Measurements from ENCODE around the gene RNF227.

RNF227 gene

DNA sequence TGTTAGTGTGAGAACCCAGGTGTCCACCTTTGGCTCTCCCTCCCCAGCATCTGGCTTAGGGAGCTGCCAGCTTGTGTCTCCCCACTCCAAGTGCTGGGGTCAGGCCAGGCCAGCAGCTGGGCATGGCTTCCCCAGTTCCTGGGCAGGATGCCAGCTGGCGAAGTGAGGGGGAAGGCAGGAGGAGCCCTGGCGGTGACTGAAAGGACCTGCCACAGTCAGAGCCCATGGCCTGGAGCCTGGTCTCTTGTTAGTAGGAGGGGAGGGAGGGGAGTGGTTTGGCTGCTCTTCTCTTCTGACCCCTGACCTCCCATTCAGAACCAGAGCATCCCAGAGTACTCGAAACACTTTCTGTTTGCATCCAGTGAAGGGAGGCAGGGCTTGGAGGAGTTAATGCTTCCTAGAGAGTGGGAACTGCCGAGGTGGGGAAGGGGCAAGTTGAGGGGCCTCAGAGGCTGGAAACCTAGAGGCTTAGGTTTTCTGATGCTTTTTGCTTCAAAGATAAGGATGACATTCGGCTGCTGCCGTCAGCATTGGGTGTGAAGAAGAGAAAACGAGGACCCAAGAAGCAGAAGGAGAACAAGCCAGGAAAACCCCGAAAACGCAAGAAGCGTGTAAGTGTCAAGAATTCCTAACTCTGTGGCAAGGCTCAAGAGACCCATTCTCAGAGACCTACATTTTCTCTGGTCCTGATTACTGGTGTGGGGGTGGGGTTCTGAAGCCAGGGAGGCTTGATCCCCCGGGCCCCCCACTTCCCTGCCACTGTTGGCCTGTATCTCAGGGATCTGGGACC is 26.7 kb downstream of the RNF227 start:
- no peaks in the 10 kb centered on the region for H3K36me3 ChIP-seq (ENCODE audit: insufficient read depth)
- H4K20me1 ChIP-seq (ENCODE audit: insufficient read depth), result no peaks in the 10 kb centered on the region
- H3K9ac ChIP-seq, result no peak overlapping the region
- H3K27me3 ChIP-seq (ENCODE audit: insufficient read depth, low read depth), result no peaks in the 10 kb centered on the region
- TF ChIP-seq, protein P1, sequence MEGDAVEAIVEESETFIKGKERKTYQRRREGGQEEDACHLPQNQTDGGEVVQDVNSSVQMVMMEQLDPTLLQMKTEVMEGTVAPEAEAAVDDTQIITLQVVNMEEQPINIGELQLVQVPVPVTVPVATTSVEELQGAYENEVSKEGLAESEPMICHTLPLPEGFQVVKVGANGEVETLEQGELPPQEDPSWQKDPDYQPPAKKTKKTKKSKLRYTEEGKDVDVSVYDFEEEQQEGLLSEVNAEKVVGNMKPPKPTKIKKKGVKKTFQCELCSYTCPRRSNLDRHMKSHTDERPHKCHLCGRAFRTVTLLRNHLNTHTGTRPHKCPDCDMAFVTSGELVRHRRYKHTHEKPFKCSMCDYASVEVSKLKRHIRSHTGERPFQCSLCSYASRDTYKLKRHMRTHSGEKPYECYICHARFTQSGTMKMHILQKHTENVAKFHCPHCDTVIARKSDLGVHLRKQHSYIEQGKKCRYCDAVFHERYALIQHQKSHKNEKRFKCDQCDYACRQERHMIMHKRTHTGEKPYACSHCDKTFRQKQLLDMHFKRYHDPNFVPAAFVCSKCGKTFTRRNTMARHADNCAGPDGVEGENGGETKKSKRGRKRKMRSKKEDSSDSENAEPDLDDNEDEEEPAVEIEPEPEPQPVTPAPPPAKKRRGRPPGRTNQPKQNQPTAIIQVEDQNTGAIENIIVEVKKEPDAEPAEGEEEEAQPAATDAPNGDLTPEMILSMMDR (conservative IDR thresholded peaks at IDR 0.05; ENCODE audit: low read depth, low read length), result no peak
- H3K4me1 ChIP-seq (ENCODE audit: low read depth, poor library complexity, severe bottlenecking), result peaks cover 3% of the 10 kb centered on the region
- no peak overlapping the region for H3K27ac ChIP-seq
- H2AFZ ChIP-seq (ENCODE audit: low read depth), result no peak overlapping the region
- no peak overlapping the region for H3K4me3 ChIP-seq (IDR thresholded peaks at IDR 0.05; ENCODE audit: insufficient read depth, low read depth, low read length)
- no peaks in the 10 kb centered on the region for H3K79me2 ChIP-seq (ENCODE audit: insufficient read depth, low read depth)
- no peak overlapping the region for H3K4me2 ChIP-seq

DNA sequence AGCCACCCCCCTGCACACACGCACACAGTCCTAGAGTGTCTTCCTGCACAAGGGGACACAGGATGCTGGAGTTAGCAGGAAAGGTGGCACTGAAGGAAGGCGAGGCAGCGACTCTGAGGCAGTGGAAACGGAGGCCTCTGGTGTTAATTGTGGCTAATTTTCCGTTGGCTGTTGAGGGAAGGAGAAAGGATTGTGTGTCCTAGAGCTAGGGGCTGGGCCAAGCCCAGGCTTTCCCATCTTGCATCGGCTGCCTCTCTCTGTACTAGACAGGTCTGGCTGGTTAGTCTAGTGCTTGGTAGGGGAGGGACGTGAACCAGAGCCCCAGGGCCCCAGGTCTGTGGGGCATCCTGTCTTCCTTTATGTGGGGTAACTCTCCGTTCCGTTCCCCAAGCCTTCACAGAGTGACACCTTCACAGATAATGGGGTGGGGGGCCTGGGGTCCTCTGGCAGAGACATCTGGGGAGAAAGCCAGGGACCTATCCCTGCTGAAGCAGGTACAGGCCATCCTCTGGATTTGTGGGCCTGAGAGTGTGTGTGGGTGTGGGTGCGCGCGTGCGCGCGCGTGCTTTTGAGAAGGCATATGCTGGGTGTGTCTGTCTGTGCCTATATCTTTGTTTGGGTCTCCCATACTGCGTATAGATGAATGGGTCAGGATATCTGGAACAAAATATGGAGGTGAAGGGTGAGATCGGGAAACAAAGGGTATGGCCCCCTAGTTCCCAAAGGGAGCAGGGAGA is 27.7 kb downstream of the RNF227 start, which contains the start of gene CHD3:
Gene CHD3, plus strand, starts transcription at position 606 of the 737 bp plus-strand sequence. CDS start 212 bp downstream, outside the sequence.
- peaks cover 3% of the 10 kb centered on the region for H3K4me1 ChIP-seq (ENCODE audit: low read depth, poor library complexity, severe bottlenecking)
- no peak within 1 kb of the TSS for H2AFZ ChIP-seq (ENCODE audit: low read depth)
- no peak within 1 kb of the TSS for H3K9ac ChIP-seq
- no peaks in the 10 kb centered on the region for H4K20me1 ChIP-seq (ENCODE audit: insufficient read depth)
- no peak within 1 kb of the TSS for H3K4me2 ChIP-seq
- H3K79me2 ChIP-seq (ENCODE audit: insufficient read depth, low read depth), result no peaks in the 10 kb centered on the region
- H3K4me3 ChIP-seq (IDR thresholded peaks at IDR 0.05; ENCODE audit: insufficient read depth, low read depth, low read length), result no peak within 1 kb of the TSS
- no peaks in the 10 kb centered on the region for H3K27me3 ChIP-seq (ENCODE audit: insufficient read depth, low read depth)
- no peaks in the 10 kb centered on the region for H3K36me3 ChIP-seq (ENCODE audit: insufficient read depth)
- H3K27ac ChIP-seq, result no peak within 1 kb of the TSS
- TF ChIP-seq, protein P1 (conservative IDR thresholded peaks at IDR 0.05; ENCODE audit: low read depth, low read length), result no peak

DNA sequence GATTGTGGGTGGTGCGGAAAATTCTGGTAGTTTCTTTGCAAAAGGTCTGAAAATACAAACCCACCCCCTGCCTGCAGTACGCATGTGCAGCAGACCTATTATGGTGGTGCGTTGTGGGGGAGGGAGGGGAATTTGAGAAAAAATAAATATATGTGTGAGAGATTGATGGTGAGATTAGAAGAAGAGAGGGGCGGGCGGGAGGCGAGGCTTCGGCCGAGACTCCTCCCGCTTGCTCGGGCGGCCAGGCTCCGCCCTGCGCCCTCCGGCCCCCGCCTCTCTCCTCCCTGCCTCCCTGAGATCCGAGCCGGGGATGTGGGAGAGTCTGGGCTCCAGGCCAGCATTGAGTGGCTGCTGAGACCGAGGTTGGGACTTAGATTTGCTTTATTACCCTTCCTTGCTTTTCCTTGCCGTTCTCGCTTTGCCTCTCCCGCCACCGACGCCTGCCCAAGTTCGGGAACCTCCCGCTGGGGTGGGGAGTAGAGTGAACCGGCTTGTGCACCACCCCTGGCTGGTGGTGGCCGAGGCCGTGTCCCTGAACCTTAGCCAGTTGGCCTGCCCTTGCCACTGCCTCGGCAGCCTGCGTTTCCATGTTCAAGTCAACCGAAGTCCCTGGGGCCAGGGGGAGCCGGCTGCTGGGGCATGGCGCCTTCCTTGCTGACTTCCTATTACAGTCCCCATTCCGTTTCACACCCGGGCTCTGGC is 28.5 kb downstream of the RNF227 start:
- Histone ChIP-seq H3K4me1 (ENCODE audit: low read depth, poor library complexity, severe bottlenecking) (peaks cover 3% of the 10 kb centered on the region), H3K9ac (no peak overlapping the region), H3K27me3 (ENCODE audit: insufficient read depth, low read depth) (no peaks in the 10 kb centered on the region), H3K27ac (no peak overlapping the region), H3K36me3 (ENCODE audit: insufficient read depth) (no peaks in the 10 kb centered on the region), H3K4me2 (peak overlapping the region; percentile 39; the same call in 1 of the 2 replicates), H4K20me1 (ENCODE audit: insufficient read depth) (no peaks in the 10 kb centered on the region), H3K4me3 (IDR thresholded peaks at IDR 0.05; ENCODE audit: insufficient read depth, low read depth, low read length) (no peak overlapping the region), H3K79me2 (ENCODE audit: insufficient read depth, low read depth) (no peaks in the 10 kb centered on the region), H2AFZ (ENCODE audit: low read depth) (no peak overlapping the region)
- TF ChIP-seq, protein P1 (conservative IDR thresholded peaks at IDR 0.05; ENCODE audit: low read depth, low read length), result no peak

DNA sequence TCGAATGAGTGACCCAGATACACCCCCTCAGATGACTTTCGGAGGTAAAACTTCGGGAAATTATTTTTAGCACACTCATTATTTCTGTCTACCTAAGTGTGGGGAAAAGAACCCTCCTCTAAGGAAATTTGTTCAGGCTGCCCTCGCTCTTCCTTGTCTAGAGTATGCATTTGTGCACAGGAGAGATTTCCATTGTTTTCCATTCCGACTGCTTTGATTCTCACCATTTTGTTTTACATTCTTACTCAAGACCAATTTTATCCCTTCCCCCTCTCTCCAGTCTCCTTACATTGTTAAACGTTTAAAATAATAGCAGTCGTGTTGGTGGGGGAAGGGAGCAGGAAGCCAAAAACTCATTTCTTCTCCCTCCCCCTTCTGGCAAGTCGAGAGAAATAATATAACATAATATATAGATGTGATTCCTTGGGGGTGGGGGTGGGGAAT is 29.0 kb downstream of the RNF227 start:
- Histone ChIP-seq H3K79me2 (ENCODE audit: insufficient read depth, low read depth) (no peaks in the 10 kb centered on the region), H3K27me3 (ENCODE audit: insufficient read depth, low read depth) (no peaks in the 10 kb centered on the region)
- TF ChIP-seq, protein P1 (conservative IDR thresholded peaks at IDR 0.05; ENCODE audit: low read depth, low read length), result no peak

More for the DNA sequence above, 29.0 kb downstream of the RNF227 start:
- Histone ChIP-seq H3K27ac (peak overlapping the region; percentile 53; the same call in 1 of the 2 replicates), H3K9ac (peak overlapping the region; percentile 61; the same call in 1 of the 2 replicates), H3K4me2 (peak overlapping the region; percentile 39; the same call in 1 of the 2 replicates), H4K20me1 (ENCODE audit: insufficient read depth) (no peaks in the 10 kb centered on the region), H3K36me3 (ENCODE audit: insufficient read depth) (no peaks in the 10 kb centered on the region), H3K4me3 (IDR thresholded peaks at IDR 0.05; ENCODE audit: insufficient read depth, low read depth, low read length) (no peak overlapping the region), H3K4me1 (ENCODE audit: low read depth, poor library complexity, severe bottlenecking) (peaks cover 3% of the 10 kb centered on the region), H2AFZ (ENCODE audit: low read depth) (no peak overlapping the region)
